SK-N-SH treated with all-trans-retinoic acid at 6 μM for 48 hours (cell line): ENCODE data around the gene DCUN1D2.

ENCODE experiments used
- ATAC-seq: fragments of 200-7000 bp; cut with Tn5 transposase; 3 replicates; pipeline ENCODE4 v1.9.1; 2020; ENCODE audit warnings: mild to moderate bottlenecking, moderate library complexity
- BACH2 ChIP-seq: fragments of 250-450 bp; sonication (Bioruptor Pico); IDR thresholded peaks from 2 replicates; pipeline ENCODE4 v1.9.0; 2021; ENCODE audit warnings: mild to moderate bottlenecking, borderline replicate concordance
- CSDC2 ChIP-seq: fragments of 250-450 bp; sonication (Bioruptor Pico); IDR thresholded peaks from 2 replicates; pipeline ENCODE4 v1.5.0; 2020; ENCODE audit warnings: mild to moderate bottlenecking, moderate library complexity
- ESRRG ChIP-seq: fragments of 250-450 bp; sonication (Bioruptor Pico); IDR thresholded peaks from 2 replicates; pipeline ENCODE4 v1.6.1; 2021; ENCODE audit warnings: mild to moderate bottlenecking
- OSR1 ChIP-seq: fragments of 250-450 bp; sonication (Bioruptor Pico); IDR thresholded peaks from 2 replicates; pipeline ENCODE4 v1.8.0; 2022; ENCODE audit warnings: moderate library complexity, mild to moderate bottlenecking, inconsistent platforms
- SNAI2 ChIP-seq: fragments of 250-450 bp; sonication (Bioruptor Pico); IDR thresholded peaks from 2 replicates; pipeline ENCODE4 v1.5.0; 2020; ENCODE audit warnings: mild to moderate bottlenecking, moderate library complexity
- TCF4 ChIP-seq: fragments of 250-450 bp; sonication (Bioruptor Pico); IDR thresholded peaks from 2 replicates; pipeline ENCODE4 v1.8.0; 2021; ENCODE audit warnings: mild to moderate bottlenecking, moderate library complexity, borderline replicate concordance
- TOX ChIP-seq: fragments of 250-450 bp; sonication (Bioruptor Pico); IDR thresholded peaks from 2 replicates; pipeline ENCODE4 v1.8.0; 2021; ENCODE audit warnings: mild to moderate bottlenecking, moderate library complexity, borderline replicate concordance
- ZC3H10 ChIP-seq: fragments of 250-450 bp; sonication (Bioruptor Pico); IDR thresholded peaks from 2 replicates; pipeline ENCODE4 v1.5.1; 2021; ENCODE audit warnings: mild to moderate bottlenecking, moderate library complexity
- ZFP3 ChIP-seq: fragments of 250-450 bp; sonication (Bioruptor Pico); IDR thresholded peaks from 2 replicates; pipeline ENCODE4 v1.5.0; 2020; ENCODE audit warnings: mild to moderate bottlenecking, moderate library complexity
- ZNF565 ChIP-seq: fragments of 450-650 bp; formaldehyde crosslinking; conservative IDR thresholded peaks from 2 replicates; pipeline ENCODE4 v1.5.0; 2020; ENCODE audit warnings: low read depth, mild to moderate bottlenecking, moderate library complexity
- ZNF70 ChIP-seq: fragments of 450-650 bp; formaldehyde crosslinking; IDR thresholded peaks from 2 replicates; pipeline ENCODE4 v1.5.0; 2020; ENCODE audit warnings: mild to moderate bottlenecking, moderate library complexity
- ZNF8 ChIP-seq: fragments of 450-650 bp; formaldehyde crosslinking; IDR thresholded peaks from 2 replicates; pipeline ENCODE4 v1.5.0; 2020; ENCODE audit warnings: mild to moderate bottlenecking, moderate library complexity
- TF ChIP-seq, protein P1 (sequence below): fragments of 250-450 bp; sonication (Bioruptor Pico); IDR thresholded peaks from 2 replicates; pipeline ENCODE4 v1.8.0; 2020; ENCODE audit warnings: mild to moderate bottlenecking, moderate library complexity, borderline replicate concordance
- TF ChIP-seq, protein P2 (sequence below): fragments of 250-450 bp; sonication (Bioruptor Pico); IDR thresholded peaks from 2 replicates; pipeline ENCODE4 v1.5.1; 2021; ENCODE audit warnings: mild to moderate bottlenecking, moderate library complexity
- TF ChIP-seq, protein P3 (sequence below): fragments of 250-450 bp; sonication (Bioruptor Pico); IDR thresholded peaks from 2 replicates; pipeline ENCODE4 v1.5.1; 2020; ENCODE audit warnings: low read depth, mild to moderate bottlenecking, moderate library complexity

Gene DCUN1D2

GRCh38 chr13:113510871-113511270, 20.4 kb upstream of the DCUN1D2 start:
- no peak for ATAC-seq
- TF ChIP-seq, protein P1, sequence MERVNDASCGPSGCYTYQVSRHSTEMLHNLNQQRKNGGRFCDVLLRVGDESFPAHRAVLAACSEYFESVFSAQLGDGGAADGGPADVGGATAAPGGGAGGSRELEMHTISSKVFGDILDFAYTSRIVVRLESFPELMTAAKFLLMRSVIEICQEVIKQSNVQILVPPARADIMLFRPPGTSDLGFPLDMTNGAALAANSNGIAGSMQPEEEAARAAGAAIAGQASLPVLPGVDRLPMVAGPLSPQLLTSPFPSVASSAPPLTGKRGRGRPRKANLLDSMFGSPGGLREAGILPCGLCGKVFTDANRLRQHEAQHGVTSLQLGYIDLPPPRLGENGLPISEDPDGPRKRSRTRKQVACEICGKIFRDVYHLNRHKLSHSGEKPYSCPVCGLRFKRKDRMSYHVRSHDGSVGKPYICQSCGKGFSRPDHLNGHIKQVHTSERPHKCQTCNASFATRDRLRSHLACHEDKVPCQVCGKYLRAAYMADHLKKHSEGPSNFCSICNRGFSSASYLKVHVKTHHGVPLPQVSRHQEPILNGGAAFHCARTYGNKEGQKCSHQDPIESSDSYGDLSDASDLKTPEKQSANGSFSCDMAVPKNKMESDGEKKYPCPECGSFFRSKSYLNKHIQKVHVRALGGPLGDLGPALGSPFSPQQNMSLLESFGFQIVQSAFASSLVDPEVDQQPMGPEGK (CRISPR knock-in tag): no peak
- no peak for TF ChIP-seq BACH2 (CRISPR knock-in tag)
- TF ChIP-seq TOX (CRISPR knock-in tag): no peak
- TF ChIP-seq ZNF8: no peak
- TF ChIP-seq, protein P2, sequence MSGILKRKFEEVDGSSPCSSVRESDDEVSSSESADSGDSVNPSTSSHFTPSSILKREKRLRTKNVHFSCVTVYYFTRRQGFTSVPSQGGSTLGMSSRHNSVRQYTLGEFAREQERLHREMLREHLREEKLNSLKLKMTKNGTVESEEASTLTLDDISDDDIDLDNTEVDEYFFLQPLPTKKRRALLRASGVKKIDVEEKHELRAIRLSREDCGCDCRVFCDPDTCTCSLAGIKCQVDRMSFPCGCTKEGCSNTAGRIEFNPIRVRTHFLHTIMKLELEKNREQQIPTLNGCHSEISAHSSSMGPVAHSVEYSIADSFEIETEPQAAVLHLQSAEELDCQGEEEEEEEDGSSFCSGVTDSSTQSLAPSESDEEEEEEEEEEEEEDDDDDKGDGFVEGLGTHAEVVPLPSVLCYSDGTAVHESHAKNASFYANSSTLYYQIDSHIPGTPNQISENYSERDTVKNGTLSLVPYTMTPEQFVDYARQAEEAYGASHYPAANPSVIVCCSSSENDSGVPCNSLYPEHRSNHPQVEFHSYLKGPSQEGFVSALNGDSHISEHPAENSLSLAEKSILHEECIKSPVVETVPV (CRISPR knock-in tag): no peak
- TF ChIP-seq, all 23 proteins: peak for 0

- no peak for ATAC-seq
- TF ChIP-seq ZC3H10 (CRISPR knock-in tag) (no peak), ZNF8 (no peak), OSR1 (CRISPR knock-in tag) (no peak), TOX (CRISPR knock-in tag) (no peak)
- TF ChIP-seq, protein P1 (CRISPR knock-in tag): no peak
- TF ChIP-seq, all 23 proteins: peak for 0
These were observed 19.5 kb upstream of the DCUN1D2 start for GRCh38 chr13:113509989-113510388.

- TF ChIP-seq ZC3H10 (CRISPR knock-in tag) (no peak), ZFP3 (no peak), ESRRG (CRISPR knock-in tag) (no peak), ZNF70 (CRISPR knock-in tag) (no peak), BACH2 (CRISPR knock-in tag) (no peak), CSDC2 (CRISPR knock-in tag) (no peak), ZNF565 (CRISPR knock-in tag) (no peak), SNAI2 (CRISPR knock-in tag) (no peak), TCF4 (CRISPR knock-in tag) (no peak)
- TF ChIP-seq, protein P3, sequence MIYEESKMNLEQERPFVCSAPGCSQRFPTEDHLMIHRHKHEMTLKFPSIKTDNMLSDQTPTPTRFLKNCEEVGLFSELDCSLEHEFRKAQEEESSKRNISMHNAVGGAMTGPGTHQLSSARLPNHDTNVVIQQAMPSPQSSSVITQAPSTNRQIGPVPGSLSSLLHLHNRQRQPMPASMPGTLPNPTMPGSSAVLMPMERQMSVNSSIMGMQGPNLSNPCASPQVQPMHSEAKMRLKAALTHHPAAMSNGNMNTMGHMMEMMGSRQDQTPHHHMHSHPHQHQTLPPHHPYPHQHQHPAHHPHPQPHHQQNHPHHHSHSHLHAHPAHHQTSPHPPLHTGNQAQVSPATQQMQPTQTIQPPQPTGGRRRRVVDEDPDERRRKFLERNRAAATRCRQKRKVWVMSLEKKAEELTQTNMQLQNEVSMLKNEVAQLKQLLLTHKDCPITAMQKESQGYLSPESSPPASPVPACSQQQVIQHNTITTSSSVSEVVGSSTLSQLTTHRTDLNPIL (CRISPR knock-in tag): no peak
- TF ChIP-seq, protein P2 (CRISPR knock-in tag): no peak
- TF ChIP-seq, protein P1 (CRISPR knock-in tag): no peak
- no peak for ATAC-seq
These were observed 18.2 kb upstream of the DCUN1D2 start for GRCh38 chr13:113508521-113509254.
